Coronary artery (tissue), 2 donors: Measurements from ENCODE around the gene GALNT18.

Experiments
- DNase-seq: peaks from one replicate; pipeline ENCODE4 v3.0.0-alpha.2; 2017; ENCODE audit warnings: low spot score
- H3K27ac ChIP-seq, 2 donors: fragments of 200-600 bp; sonication (generic); one replicate each; pipeline ENCODE4 v1.5.1; 2016 to 2019
- H3K4me3 ChIP-seq: fragments of 200-600 bp; sonication (generic); 2 replicates; pipeline ENCODE4 v1.5.1; 2016; ENCODE audit warnings: mild to moderate bottlenecking, moderate library complexity
- TF ChIP-seq, protein P1 (sequence below): fragments of 200-600 bp; sonication (generic); IDR thresholded peaks from one replicate; pipeline ENCODE4 v1.5.1; 2019; ENCODE audit warnings: antibody characterized with exemption

Gene GALNT18

DNA sequence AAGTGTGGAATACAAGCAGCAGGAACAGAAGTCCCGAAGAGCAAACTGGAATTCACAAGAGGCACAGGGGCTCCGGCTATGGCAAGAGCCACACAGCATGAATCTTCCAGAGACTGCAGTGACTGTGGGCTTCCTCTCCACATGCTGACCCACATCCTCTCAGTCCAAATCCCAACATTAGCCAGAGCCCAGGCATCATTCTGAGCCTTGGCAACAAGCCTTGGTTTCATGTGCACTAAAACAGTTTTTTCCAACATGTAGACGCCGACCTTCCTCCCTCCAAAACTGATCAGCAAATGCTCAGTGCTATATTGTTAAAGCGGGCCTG lies 177.0 kb downstream of the GALNT18 start:
- H3K27ac ChIP-seq, result peak overlapping the region; percentile 31 to 90
- no peak for DNase-seq
- TF ChIP-seq, protein P1, sequence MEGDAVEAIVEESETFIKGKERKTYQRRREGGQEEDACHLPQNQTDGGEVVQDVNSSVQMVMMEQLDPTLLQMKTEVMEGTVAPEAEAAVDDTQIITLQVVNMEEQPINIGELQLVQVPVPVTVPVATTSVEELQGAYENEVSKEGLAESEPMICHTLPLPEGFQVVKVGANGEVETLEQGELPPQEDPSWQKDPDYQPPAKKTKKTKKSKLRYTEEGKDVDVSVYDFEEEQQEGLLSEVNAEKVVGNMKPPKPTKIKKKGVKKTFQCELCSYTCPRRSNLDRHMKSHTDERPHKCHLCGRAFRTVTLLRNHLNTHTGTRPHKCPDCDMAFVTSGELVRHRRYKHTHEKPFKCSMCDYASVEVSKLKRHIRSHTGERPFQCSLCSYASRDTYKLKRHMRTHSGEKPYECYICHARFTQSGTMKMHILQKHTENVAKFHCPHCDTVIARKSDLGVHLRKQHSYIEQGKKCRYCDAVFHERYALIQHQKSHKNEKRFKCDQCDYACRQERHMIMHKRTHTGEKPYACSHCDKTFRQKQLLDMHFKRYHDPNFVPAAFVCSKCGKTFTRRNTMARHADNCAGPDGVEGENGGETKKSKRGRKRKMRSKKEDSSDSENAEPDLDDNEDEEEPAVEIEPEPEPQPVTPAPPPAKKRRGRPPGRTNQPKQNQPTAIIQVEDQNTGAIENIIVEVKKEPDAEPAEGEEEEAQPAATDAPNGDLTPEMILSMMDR, result no peak
- H3K4me3 ChIP-seq, result no peak overlapping the region

GRCh38 chr11:11444027-11444803 lies 177.6 kb downstream of the GALNT18 start:
- DNase-seq, result no peak
- peak overlapping the region; percentile 25 for H3K4me3 ChIP-seq
- TF ChIP-seq, protein P1, result no peak
- H3K27ac ChIP-seq, result peak overlapping the region; percentile 31 to 90

DNA sequence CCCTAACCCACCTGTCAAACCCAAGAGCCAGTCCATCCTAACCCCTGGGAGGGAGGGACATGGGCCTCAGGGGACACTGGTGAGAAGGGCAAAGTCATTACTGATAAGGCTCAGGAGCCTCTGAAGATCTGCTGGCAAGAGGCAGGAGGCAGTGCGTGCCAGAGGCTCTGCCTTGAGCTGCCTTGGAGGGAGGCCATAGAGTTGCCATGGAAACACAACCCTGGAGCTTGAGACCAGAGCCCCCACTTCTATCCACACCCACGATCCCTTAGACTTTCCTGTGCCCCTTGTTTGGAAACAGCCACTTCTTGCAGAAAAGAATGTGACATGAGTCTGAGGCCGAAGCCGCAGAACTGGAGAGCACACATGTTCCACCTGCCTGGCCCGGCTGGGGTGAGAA lies 179.0 kb downstream of the GALNT18 start:
- TF ChIP-seq, protein P1, result no peak
- H3K27ac ChIP-seq, result peak overlapping the region in 1 of 2 donors; percentile 90
- no peak for DNase-seq

DNA sequence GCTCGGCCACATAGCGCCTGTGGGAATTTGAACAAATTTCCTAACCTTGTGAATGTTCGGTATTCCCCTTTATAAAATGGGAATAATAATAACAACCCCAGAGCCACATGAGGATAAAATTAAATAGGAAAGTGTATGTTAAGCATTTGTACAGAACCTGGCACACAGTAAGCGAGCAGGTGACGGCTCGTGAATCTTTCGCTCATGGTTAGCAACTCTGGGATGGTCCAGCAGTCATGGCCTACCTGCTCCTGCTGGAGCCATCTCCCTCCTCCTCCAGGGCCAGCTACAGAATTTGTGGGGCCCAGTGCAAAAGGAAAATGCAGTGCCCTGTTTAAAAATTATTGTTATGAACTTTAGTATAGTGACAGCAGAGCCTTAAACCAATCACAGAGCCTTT lies 180.3 kb downstream of the GALNT18 start:
- no peak overlapping the region for H3K4me3 ChIP-seq
- DNase-seq, result no peak
- no peak overlapping the region for H3K27ac ChIP-seq
- TF ChIP-seq, protein P1, result no peak

More for the DNA sequence above, 179.0 kb downstream of the GALNT18 start:
- no peak overlapping the region for H3K4me3 ChIP-seq

GRCh38 chr11:11441091-11441490 lies 180.7 kb downstream of the GALNT18 start:
- TF ChIP-seq, protein P1, result no peak

GRCh38 chr11:11440144-11440543 lies 181.7 kb downstream of the GALNT18 start:
- no peak for DNase-seq
- TF ChIP-seq, protein P1, result no peak
- Histone ChIP-seq H3K4me3 (no peak overlapping the region), H3K27ac (no peak overlapping the region)

More at GRCh38 chr11:11441091-11441490, 180.7 kb downstream of the GALNT18 start:
- Histone ChIP-seq H3K27ac (no peak overlapping the region), H3K4me3 (no peak overlapping the region)
- DNase-seq, result no peak

DNA sequence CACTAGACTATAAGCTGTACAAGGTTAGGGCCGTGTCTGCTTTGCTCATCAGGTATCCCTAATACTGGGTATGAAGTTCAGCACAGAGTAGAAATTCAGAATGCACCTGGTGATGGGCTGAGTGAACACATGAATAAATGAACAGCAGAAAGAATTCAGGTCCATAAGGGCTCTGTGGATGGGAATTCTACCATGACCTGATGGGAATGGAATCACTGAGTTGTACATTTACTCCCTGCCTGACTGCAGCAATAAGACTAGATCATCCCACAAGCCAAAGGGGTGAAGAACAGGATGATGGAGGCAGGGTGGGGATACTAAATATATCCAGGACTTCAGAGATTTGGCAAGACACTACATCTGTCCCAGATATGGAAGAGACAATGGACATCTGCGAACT lies 182.2 kb downstream of the GALNT18 start:
- DNase-seq, result no peak
- TF ChIP-seq, protein P1, result no peak

More for the DNA sequence above, 182.2 kb downstream of the GALNT18 start:
- Histone ChIP-seq H3K27ac (no peak overlapping the region), H3K4me3 (no peak overlapping the region)
